Measurements from ENCODE around the gene PLEKHB1. TPM values are rescaled to one million over a fixed set of nuclear protein-coding genes. Genes with fewer than 3 reads are reported as not detected.
A peak's percentile ranks its signal among the peaks of the same experiment; 100 is the strongest.

The PLEKHB1 gene
- total RNA-seq, 6 donors from 2014 or later: 21.7 to 103 (median 57.1) TPM

- H3K27me3 ChIP-seq: no peaks in the 10 kb centered on the region
- ATAC-seq (ENCODE audit: low FRiP score in 2 of 2) (no peak), DNase-seq (peak in 1 of 2 donors; percentile 54)
- no peak overlapping the region for H3K4me3 ChIP-seq
- H3K36me3 ChIP-seq: no peaks in the 10 kb centered on the region
- H3K9me3 ChIP-seq: no peaks in the 10 kb centered on the region
- no peak for TF ChIP-seq CTCF (IDR thresholded peaks at IDR 0.05)
- no peak overlapping the region for H3K27ac ChIP-seq
- peaks cover 5 to 11% (median 7%) of the 10 kb centered on the region in 4 donors for H3K4me1 ChIP-seq
- WGBS, 2 donors: 91 to 93% methylated on average over 8 to 9 of the region's 9 CpGs
These were observed 5.3 kb downstream of the PLEKHB1 start for GRCh38 chr11:73651661-73652045.

GRCh38 chr11:73652046-73652730 is 5.8 kb downstream of the PLEKHB1 start:
- no peaks in the 10 kb centered on the region for H3K9me3 ChIP-seq
- no peaks in the 10 kb centered on the region for H3K36me3 ChIP-seq
- H3K4me3 ChIP-seq: no peak overlapping the region
- DNase-seq (no peak), ATAC-seq (ENCODE audit: low FRiP score in 2 of 2) (no peak)
- no peak overlapping the region for H3K27ac ChIP-seq
- H3K27me3 ChIP-seq: no peaks in the 10 kb centered on the region
- TF ChIP-seq EP300 (IDR thresholded peaks at IDR 0.05) (no peak), POLR2A (IDR thresholded peaks at IDR 0.05) (no peak), POLR2AphosphoS5 (IDR thresholded peaks at IDR 0.05) (no peak), CTCF (IDR thresholded peaks at IDR 0.05) (no peak)
- H3K4me1 ChIP-seq: peaks cover 3 to 9% (median 5%) of the 10 kb centered on the region in 4 donors
- 75 to 82% methylated on average over 3 to 8 of the region's 8 CpGs for WGBS, 2 donors

- H3K4me1 ChIP-seq: peaks cover 0 to under 1% (median 0%) of the 10 kb centered on the region in 4 donors
- ATAC-seq (ENCODE audit: low FRiP score in 2 of 2): no peak
- H3K27ac ChIP-seq: no peak overlapping the region
- no peaks in the 10 kb centered on the region for H3K36me3 ChIP-seq
- DNase-seq: no peak
- no peak overlapping the region for H3K4me3 ChIP-seq
- no peak for TF ChIP-seq EP300 (IDR thresholded peaks at IDR 0.05)
- TF ChIP-seq POLR2A (IDR thresholded peaks at IDR 0.05): no peak
- TF ChIP-seq CTCF (IDR thresholded peaks at IDR 0.05): no peak
- no peaks in the 10 kb centered on the region for H3K27me3 ChIP-seq
- H3K9me3 ChIP-seq: no peaks in the 10 kb centered on the region
- WGBS, 2 donors: 89 to 95% methylated on average over 6 of the region's 6 CpGs
These were observed 6.6 kb downstream of the PLEKHB1 start for GRCh38 chr11:73652856-73653559.

GRCh38 chr11:73653996-73654395 is 7.6 kb downstream of the PLEKHB1 start:
- Histone ChIP-seq H3K27me3 (no peaks in the 10 kb centered on the region), H3K9me3 (no peaks in the 10 kb centered on the region), H3K36me3 (no peaks in the 10 kb centered on the region), H3K4me1 (no peaks in the 10 kb centered on the region), H3K4me3 (no peak overlapping the region), H3K27ac (no peak overlapping the region)
- ATAC-seq (ENCODE audit: low FRiP score in 2 of 2) (no peak), DNase-seq (no peak)
- TF ChIP-seq POLR2A (IDR thresholded peaks at IDR 0.05) (no peak), POLR2AphosphoS5 (IDR thresholded peaks at IDR 0.05) (no peak), EP300 (IDR thresholded peaks at IDR 0.05) (no peak), CTCF (IDR thresholded peaks at IDR 0.05) (no peak)
- WGBS, 2 donors: 92% methylated on average over 5 of the region's 5 CpGs
